Ishikawa (cell line): ENCODE results near the gene CADM2.

ENCODE experiments used
- CEBPB ChIP-seq: IDR thresholded peaks from 2 replicates; pipeline ENCODE4 v1.6.1; 2012
- CREB1 ChIP-seq: IDR thresholded peaks from 2 replicates; pipeline ENCODE4 v1.6.1; 2012; ENCODE audit warnings: low read depth
- EGR1 ChIP-seq: IDR thresholded peaks from 2 replicates; pipeline ENCODE4 v1.6.1; 2012
- EP300 ChIP-seq: IDR thresholded peaks from 2 replicates; pipeline ENCODE4 v1.6.1; 2012; ENCODE audit warnings: borderline replicate concordance
- FOXM1 ChIP-seq: IDR thresholded peaks from 2 replicates; pipeline ENCODE4 v1.6.1; 2012; ENCODE audit warnings: low read depth, borderline replicate concordance
- NFIC ChIP-seq: IDR thresholded peaks from 2 replicates; pipeline ENCODE4 v1.6.1; 2012
- RAD21 ChIP-seq: IDR thresholded peaks from 2 replicates; pipeline ENCODE4 v1.6.1; 2012; ENCODE audit warnings: low read depth
- TAF1 ChIP-seq: IDR thresholded peaks from 2 replicates; pipeline ENCODE4 v1.6.1; 2012; ENCODE audit warnings: low read depth, mild to moderate bottlenecking
- TCF12 ChIP-seq: IDR thresholded peaks from 2 replicates; pipeline ENCODE4 v1.6.1; 2012; ENCODE audit warnings: low read depth
- TEAD4 ChIP-seq: IDR thresholded peaks from 2 replicates; pipeline ENCODE4 v1.6.1; 2012
- YY1 ChIP-seq: IDR thresholded peaks from 2 replicates; pipeline ENCODE4 v1.6.1; 2012; ENCODE audit warnings: low read depth
- ZBTB7A ChIP-seq: IDR thresholded peaks from 2 replicates; pipeline ENCODE4 v1.6.1; 2012; ENCODE audit warnings: low read depth
- TF ChIP-seq, protein P1 (sequence below): IDR thresholded peaks from 2 replicates; pipeline ENCODE4 v1.6.1; 2012
- TF ChIP-seq, protein P2 (sequence below): IDR thresholded peaks from 2 replicates; pipeline ENCODE4 v1.6.1; 2012; ENCODE audit warnings: low read depth, mild to moderate bottlenecking
- TF ChIP-seq, protein P3 (sequence below): IDR thresholded peaks from 2 replicates; pipeline ENCODE4 v1.6.1; 2012

The CADM2 gene

DNA sequence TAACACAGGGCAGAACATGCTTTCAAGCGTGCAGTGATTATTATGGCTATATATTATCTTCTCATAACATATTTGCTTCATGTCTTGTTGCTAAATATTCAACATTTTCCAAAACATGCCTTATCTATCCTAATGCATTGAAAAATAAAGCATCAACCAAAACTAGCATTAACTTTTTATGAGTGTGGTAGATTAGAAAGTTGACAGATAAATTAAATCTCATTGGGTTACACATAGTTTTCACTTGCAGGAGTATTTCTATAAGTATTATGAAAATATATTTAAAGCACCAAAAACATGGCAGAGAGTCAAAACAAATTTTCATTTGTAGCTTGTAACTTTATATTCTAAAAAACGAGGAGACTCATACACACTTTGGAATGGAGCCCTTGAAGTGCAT lies 141.5 kb downstream of the CADM2 start:
- TF ChIP-seq FOXM1 (no peak), CEBPB (no peak)

DNA sequence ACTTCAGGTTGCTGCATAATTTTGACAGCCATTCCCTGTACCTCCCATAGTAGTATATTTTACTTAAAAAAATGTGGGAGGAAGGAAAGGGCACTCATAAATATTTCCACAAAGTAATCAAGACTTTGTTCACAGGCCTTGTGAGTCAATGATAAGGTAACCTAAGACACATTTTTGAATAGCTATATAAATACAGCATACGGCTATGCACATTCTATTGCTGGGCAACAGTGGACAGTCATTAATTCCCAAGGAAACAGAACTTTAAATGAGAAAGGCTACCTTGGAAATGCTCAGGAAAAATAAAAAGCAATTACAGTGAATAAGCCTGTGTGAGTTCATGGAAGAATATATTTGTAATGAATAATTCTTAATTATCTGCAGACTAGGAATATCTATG lies 144.0 kb downstream of the CADM2 start:
- TF ChIP-seq TAF1, result no peak
- no peak for TF ChIP-seq EP300
- no peak for TF ChIP-seq EGR1
- no peak for TF ChIP-seq CREB1
- TF ChIP-seq NFIC, result no peak
- no peak for TF ChIP-seq ZBTB7A
- no peak for TF ChIP-seq FOXM1
- TF ChIP-seq CEBPB, result no peak
- TF ChIP-seq, protein P1, sequence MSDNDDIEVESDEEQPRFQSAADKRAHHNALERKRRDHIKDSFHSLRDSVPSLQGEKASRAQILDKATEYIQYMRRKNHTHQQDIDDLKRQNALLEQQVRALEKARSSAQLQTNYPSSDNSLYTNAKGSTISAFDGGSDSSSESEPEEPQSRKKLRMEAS, result no peak
- TF ChIP-seq, protein P2, sequence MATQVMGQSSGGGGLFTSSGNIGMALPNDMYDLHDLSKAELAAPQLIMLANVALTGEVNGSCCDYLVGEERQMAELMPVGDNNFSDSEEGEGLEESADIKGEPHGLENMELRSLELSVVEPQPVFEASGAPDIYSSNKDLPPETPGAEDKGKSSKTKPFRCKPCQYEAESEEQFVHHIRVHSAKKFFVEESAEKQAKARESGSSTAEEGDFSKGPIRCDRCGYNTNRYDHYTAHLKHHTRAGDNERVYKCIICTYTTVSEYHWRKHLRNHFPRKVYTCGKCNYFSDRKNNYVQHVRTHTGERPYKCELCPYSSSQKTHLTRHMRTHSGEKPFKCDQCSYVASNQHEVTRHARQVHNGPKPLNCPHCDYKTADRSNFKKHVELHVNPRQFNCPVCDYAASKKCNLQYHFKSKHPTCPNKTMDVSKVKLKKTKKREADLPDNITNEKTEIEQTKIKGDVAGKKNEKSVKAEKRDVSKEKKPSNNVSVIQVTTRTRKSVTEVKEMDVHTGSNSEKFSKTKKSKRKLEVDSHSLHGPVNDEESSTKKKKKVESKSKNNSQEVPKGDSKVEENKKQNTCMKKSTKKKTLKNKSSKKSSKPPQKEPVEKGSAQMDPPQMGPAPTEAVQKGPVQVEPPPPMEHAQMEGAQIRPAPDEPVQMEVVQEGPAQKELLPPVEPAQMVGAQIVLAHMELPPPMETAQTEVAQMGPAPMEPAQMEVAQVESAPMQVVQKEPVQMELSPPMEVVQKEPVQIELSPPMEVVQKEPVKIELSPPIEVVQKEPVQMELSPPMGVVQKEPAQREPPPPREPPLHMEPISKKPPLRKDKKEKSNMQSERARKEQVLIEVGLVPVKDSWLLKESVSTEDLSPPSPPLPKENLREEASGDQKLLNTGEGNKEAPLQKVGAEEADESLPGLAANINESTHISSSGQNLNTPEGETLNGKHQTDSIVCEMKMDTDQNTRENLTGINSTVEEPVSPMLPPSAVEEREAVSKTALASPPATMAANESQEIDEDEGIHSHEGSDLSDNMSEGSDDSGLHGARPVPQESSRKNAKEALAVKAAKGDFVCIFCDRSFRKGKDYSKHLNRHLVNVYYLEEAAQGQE, result no peak

DNA sequence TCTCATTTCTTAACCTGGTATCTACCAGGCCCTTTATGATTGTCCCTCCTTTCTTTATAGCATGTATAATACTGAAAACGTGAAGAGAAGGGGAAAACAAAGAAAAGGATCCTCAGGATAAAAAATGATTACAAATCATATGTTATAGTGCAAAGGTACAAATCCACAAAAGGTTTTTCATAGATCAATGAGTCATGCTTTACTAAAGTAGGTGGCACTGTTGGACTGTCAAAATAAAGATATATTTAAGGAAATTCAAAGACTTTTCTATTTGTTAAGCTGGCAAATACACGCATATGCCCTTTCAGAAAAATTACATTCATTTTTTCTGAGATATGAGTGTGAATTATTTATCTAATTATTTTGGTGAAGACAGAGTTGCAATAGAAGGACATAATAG lies 151.6 kb downstream of the CADM2 start:
- TF ChIP-seq, protein P2, result no peak
- TF ChIP-seq ZBTB7A (no peak), EGR1 (no peak), TAF1 (no peak), FOXM1 (no peak), CEBPB (no peak), EP300 (no peak), NFIC (no peak), YY1 (no peak), TCF12 (no peak), RAD21 (no peak)
- TF ChIP-seq, protein P1, result no peak
- TF ChIP-seq, protein P3, sequence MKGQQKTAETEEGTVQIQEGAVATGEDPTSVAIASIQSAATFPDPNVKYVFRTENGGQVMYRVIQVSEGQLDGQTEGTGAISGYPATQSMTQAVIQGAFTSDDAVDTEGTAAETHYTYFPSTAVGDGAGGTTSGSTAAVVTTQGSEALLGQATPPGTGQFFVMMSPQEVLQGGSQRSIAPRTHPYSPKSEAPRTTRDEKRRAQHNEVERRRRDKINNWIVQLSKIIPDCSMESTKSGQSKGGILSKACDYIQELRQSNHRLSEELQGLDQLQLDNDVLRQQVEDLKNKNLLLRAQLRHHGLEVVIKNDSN, result no peak

DNA sequence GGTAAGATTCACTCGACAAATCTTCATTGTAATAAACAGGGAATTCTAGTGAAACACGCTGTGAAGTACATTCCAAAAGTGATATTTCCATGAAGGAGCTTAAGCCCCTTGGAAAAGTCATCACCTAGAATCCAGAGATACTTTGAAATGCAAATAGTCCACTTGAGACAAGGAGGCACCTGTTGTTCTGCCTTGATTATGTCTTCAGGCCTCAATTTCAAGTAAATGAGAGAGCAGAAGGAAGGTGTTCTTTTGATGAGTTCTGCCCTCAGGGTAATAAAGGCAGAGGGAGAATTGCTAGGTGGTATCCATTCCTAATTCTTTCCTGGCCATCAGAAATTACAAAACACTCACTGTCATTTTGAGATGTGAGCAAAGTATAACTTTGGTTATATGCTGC lies 162.1 kb downstream of the CADM2 start:
- TF ChIP-seq, protein P2, result no peak
- TF ChIP-seq EP300 (no peak), YY1 (no peak), FOXM1 (no peak), NFIC (no peak), ZBTB7A (no peak), TEAD4 (no peak), TAF1 (no peak), CEBPB (no peak)
- TF ChIP-seq, protein P3, result no peak

DNA sequence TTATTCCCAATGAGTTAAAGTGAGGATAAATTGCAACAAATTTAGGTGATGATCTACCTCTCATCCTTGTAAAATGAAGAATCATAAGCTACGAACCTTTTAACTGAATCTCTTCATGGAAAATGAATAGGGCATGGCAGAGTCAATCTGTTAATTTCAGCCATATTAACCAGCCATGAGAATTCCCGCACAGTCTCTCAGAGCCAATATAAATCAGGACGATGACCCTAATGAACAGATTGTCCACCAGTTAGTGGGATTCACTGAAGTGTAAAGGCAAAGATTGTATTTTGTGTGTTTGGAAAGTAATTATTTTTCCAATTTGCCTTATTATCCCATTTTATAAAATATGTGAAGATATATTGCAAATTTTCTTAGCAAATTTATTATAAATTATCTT lies 183.8 kb downstream of the CADM2 start:
- TF ChIP-seq, protein P2, result no peak
- TF ChIP-seq CREB1 (no peak), ZBTB7A (no peak), TAF1 (no peak), TCF12 (no peak), FOXM1 (no peak), RAD21 (no peak), TEAD4 (no peak), EP300 (no peak), EGR1 (no peak), CEBPB (no peak), NFIC (no peak), YY1 (no peak)
- TF ChIP-seq, protein P1, result no peak
- TF ChIP-seq, protein P3, result no peak
